ENCODE data around the gene IL1RAPL2.
"Not testable (repeated sequence)": the region's sequence is repeated elsewhere in the genome, so short reads cannot be mapped to it uniquely, and the experiment has no call there.

Gene IL1RAPL2

GRCh38 chrX:104795804-104796203, 229.8 kb downstream of the IL1RAPL2 start:
- DNase-seq (ENCODE audit: low spot score in 2 of 2) (no peak), ATAC-seq (replicated peaks; ENCODE audit: extremely low read depth, poor library complexity, severe bottlenecking) (no peak)
- Mint-ChIP-seq H3K27ac (ENCODE audit: low read depth) (no peak overlapping the region), H3K36me3 (ENCODE audit: insufficient read depth) (no peaks in the 10 kb centered on the region), H3K27me3 (no peaks in the 10 kb centered on the region), H3K4me1 (no peaks in the 10 kb centered on the region), H3K4me3 (no peak overlapping the region), H3K9me3 (no peaks in the 10 kb centered on the region)

GRCh38 chrX:104803219-104803618, 237.2 kb downstream of the IL1RAPL2 start:
- Mint-ChIP-seq H3K4me1 (no peaks in the 10 kb centered on the region), H3K27ac (ENCODE audit: low read depth) (no peak overlapping the region), H3K27me3 (no peaks in the 10 kb centered on the region), H3K9me3 (peaks cover under 1% of the 10 kb centered on the region), H3K36me3 (ENCODE audit: insufficient read depth) (no peaks in the 10 kb centered on the region), H3K4me3 (no peak overlapping the region)
- ATAC-seq (replicated peaks; ENCODE audit: extremely low read depth, poor library complexity, severe bottlenecking) (no peak), DNase-seq (ENCODE audit: low spot score in 2 of 2) (no peak)

DNA sequence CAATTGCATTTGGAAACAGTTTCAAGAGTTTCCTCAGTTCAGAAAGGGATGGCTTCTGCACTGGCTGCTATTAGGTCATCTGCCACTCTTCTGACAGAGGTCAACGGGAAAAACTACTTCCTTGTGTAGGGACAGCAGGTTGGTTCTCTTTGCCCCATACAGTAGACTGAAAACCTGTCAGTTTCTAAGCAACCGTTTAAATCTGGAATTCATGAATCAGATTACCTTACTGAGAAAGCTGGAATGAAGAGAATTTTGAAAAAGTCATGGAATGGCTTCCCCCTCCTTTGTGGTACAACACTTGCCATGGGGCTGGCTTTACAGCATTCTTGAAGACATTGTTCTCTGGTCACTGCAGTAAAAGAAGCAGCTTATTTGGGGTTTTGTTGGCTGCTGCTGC, 240.3 kb downstream of the IL1RAPL2 start:
- Mint-ChIP-seq H3K27me3 (no peaks in the 10 kb centered on the region), H3K4me1 (no peaks in the 10 kb centered on the region), H3K27ac (ENCODE audit: low read depth) (no peak overlapping the region), H3K9me3 (peaks cover 6% of the 10 kb centered on the region), H3K4me3 (no peak overlapping the region), H3K36me3 (ENCODE audit: insufficient read depth) (no peaks in the 10 kb centered on the region)
- ATAC-seq (replicated peaks; ENCODE audit: extremely low read depth, poor library complexity, severe bottlenecking) (no peak), DNase-seq (ENCODE audit: low spot score in 2 of 2) (no peak)

GRCh38 chrX:104833401-104833800, 267.4 kb downstream of the IL1RAPL2 start:
- DNase-seq (ENCODE audit: low spot score in 2 of 2) = no peak
- no peaks in the 10 kb centered on the region for H3K4me1 Mint-ChIP-seq
- H3K27ac Mint-ChIP-seq (ENCODE audit: low read depth) = no peak overlapping the region
- H3K27me3 Mint-ChIP-seq = no peaks in the 10 kb centered on the region
- no peak for ATAC-seq (replicated peaks; ENCODE audit: extremely low read depth, poor library complexity, severe bottlenecking)
- H3K9me3 Mint-ChIP-seq = no peaks in the 10 kb centered on the region
- no peak overlapping the region for H3K4me3 Mint-ChIP-seq
- no peaks in the 10 kb centered on the region for H3K36me3 Mint-ChIP-seq (ENCODE audit: insufficient read depth)

- Mint-ChIP-seq H3K4me3 (no peak overlapping the region), H3K27me3 (no peaks in the 10 kb centered on the region), H3K36me3 (ENCODE audit: insufficient read depth) (no peaks in the 10 kb centered on the region), H3K9me3 (peaks cover 6% of the 10 kb centered on the region), H3K4me1 (no peaks in the 10 kb centered on the region), H3K27ac (ENCODE audit: low read depth) (no peak overlapping the region)
- DNase-seq (ENCODE audit: low spot score in 2 of 2) (no peak), ATAC-seq (replicated peaks; ENCODE audit: extremely low read depth, poor library complexity, severe bottlenecking) (no peak)
Observed at GRCh38 chrX:104842646-104843045, 276.6 kb downstream of the IL1RAPL2 start.

DNA sequence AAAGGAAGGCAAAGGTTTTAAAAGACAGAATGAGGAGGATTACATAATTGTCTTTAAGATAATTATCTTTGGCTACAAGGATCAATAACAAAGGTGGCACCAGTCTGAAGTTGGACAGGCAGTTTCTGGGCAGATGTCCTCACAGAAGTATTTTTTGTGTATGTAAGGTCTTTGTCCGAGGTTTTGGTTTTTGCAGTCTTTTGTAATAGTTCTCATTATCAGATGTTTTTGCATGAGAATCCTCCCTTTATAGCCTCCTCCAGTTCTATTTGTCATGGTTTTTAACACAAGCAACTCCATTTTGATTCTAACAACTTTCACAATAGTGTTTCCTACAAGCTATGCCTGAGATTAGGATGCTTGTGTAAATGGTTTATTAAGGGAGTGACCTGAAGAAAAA, 286.2 kb downstream of the IL1RAPL2 start:
- Mint-ChIP-seq H3K27me3 (no peaks in the 10 kb centered on the region), H3K27ac (ENCODE audit: low read depth) (no peak overlapping the region), H3K9me3 (peaks cover 6% of the 10 kb centered on the region), H3K4me1 (no peaks in the 10 kb centered on the region), H3K4me3 (no peak overlapping the region), H3K36me3 (ENCODE audit: insufficient read depth) (no peaks in the 10 kb centered on the region)
- DNase-seq (ENCODE audit: low spot score in 2 of 2) = no peak
- no peak for ATAC-seq (replicated peaks; ENCODE audit: extremely low read depth, poor library complexity, severe bottlenecking)

DNA sequence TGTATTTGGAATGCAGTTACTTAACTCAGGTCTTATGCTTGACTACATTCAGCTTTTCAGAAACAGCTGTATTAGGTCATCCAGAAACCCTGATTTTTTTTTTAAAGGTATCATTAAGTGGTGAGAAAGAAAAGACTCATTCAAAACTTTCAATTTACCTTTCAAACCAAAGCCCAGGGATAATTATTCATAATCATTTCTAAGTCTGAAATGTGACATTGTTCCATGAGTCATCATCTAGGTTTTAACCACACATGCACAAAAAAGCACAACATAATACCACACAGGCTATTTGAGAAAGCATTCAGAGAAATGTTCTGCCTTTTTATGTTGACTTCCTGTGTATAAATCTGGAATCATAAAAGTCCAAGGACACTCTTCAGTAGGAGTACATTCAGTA, 288.2 kb downstream of the IL1RAPL2 start:
- DNase-seq (ENCODE audit: low spot score in 2 of 2) = no peak
- no peak overlapping the region for H3K27ac Mint-ChIP-seq (ENCODE audit: low read depth)
- H3K4me3 Mint-ChIP-seq = no peak overlapping the region
- ATAC-seq (replicated peaks; ENCODE audit: extremely low read depth, poor library complexity, severe bottlenecking) = no peak
- H3K9me3 Mint-ChIP-seq = peaks cover 6% of the 10 kb centered on the region
- no peaks in the 10 kb centered on the region for H3K36me3 Mint-ChIP-seq (ENCODE audit: insufficient read depth)
- H3K27me3 Mint-ChIP-seq = no peaks in the 10 kb centered on the region
- H3K4me1 Mint-ChIP-seq = no peaks in the 10 kb centered on the region

- H3K36me3 Mint-ChIP-seq (ENCODE audit: insufficient read depth) = no peaks in the 10 kb centered on the region
- H3K4me3 Mint-ChIP-seq = no peak overlapping the region
- no peaks in the 10 kb centered on the region for H3K27me3 Mint-ChIP-seq
- DNase-seq (ENCODE audit: low spot score in 2 of 2) (no peak), ATAC-seq (replicated peaks; ENCODE audit: extremely low read depth, poor library complexity, severe bottlenecking) (no peak)
- no peaks in the 10 kb centered on the region for H3K4me1 Mint-ChIP-seq
- peaks cover 6% of the 10 kb centered on the region for H3K9me3 Mint-ChIP-seq
- no peak overlapping the region for H3K27ac Mint-ChIP-seq (ENCODE audit: low read depth)
Observed at GRCh38 chrX:104854790-104855340, 288.9 kb downstream of the IL1RAPL2 start.

DNA sequence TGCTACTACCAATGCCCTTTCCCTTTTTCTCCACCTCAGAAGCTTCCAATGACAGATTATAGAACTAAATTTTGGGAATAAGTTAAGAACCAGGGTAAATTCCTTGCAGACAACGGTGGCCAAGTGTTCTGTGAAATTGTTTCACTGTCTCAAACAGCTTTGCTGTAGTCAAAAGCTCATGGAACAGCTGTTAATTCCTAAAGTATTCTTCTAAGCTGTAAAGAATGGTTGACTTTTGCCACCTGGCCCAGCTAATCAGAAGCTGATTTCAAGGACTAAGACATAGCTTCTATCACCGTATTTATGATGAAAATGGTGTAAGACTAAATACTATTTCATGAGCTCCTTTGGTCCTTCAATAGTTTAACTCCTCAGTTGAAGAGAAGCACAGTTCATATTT, 297.5 kb downstream of the IL1RAPL2 start:
- ATAC-seq (replicated peaks; ENCODE audit: extremely low read depth, poor library complexity, severe bottlenecking) = no peak
- Mint-ChIP-seq H3K27ac (ENCODE audit: low read depth) (no peak overlapping the region), H3K4me1 (no peaks in the 10 kb centered on the region), H3K9me3 (no peaks in the 10 kb centered on the region), H3K27me3 (no peaks in the 10 kb centered on the region), H3K4me3 (no peak overlapping the region), H3K36me3 (ENCODE audit: insufficient read depth) (no peaks in the 10 kb centered on the region)
- DNase-seq (ENCODE audit: low spot score in 2 of 2) = no peak

DNA sequence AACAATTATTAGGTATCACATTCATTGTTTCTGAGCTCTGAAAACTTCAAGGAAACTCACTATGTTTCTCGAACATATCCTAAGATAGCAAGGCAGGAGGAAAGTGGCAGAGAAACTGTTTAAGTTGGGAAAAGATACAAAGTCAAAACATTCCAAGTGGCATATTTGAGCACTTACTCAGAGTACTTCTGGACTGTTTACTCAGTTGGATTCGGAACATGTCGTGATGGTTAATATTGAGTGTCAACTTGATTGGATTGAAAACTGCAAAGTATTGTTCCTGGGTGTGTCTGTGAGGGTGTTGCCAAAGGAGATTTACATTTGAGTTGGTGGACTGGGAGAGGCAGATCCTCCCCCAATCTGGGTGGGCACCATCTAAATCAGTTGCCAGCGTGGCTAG, 298.3 kb downstream of the IL1RAPL2 start:
- no peak overlapping the region for H3K27ac Mint-ChIP-seq (ENCODE audit: low read depth)
- no peak for ATAC-seq (replicated peaks; ENCODE audit: extremely low read depth, poor library complexity, severe bottlenecking)

GRCh38 chrX:104877504-104877903, 311.5 kb downstream of the IL1RAPL2 start:
- no peak for ATAC-seq (replicated peaks; ENCODE audit: extremely low read depth, poor library complexity, severe bottlenecking)
- H3K36me3 Mint-ChIP-seq (ENCODE audit: insufficient read depth) = no peaks in the 10 kb centered on the region
- H3K27ac Mint-ChIP-seq (ENCODE audit: low read depth) = no peak overlapping the region
- no peak for DNase-seq (ENCODE audit: low spot score in 2 of 2)
- no peaks in the 10 kb centered on the region for H3K9me3 Mint-ChIP-seq
- H3K4me3 Mint-ChIP-seq = no peak overlapping the region
- H3K4me1 Mint-ChIP-seq = no peaks in the 10 kb centered on the region
- no peaks in the 10 kb centered on the region for H3K27me3 Mint-ChIP-seq

More for the DNA sequence above, 298.3 kb downstream of the IL1RAPL2 start:
- Mint-ChIP-seq H3K9me3 (no peaks in the 10 kb centered on the region), H3K4me1 (no peaks in the 10 kb centered on the region), H3K27me3 (no peaks in the 10 kb centered on the region), H3K4me3 (no peak overlapping the region), H3K36me3 (ENCODE audit: insufficient read depth) (no peaks in the 10 kb centered on the region)
- no peak for DNase-seq (ENCODE audit: low spot score in 2 of 2)

- DNase-seq (ENCODE audit: low spot score in 2 of 2) = no peak
- Mint-ChIP-seq H3K36me3 (ENCODE audit: insufficient read depth) (no peaks in the 10 kb centered on the region), H3K9me3 (no peaks in the 10 kb centered on the region), H3K27ac (ENCODE audit: low read depth) (no peak overlapping the region), H3K27me3 (no peaks in the 10 kb centered on the region), H3K4me1 (no peaks in the 10 kb centered on the region), H3K4me3 (no peak overlapping the region)
- no peak for ATAC-seq (replicated peaks; ENCODE audit: extremely low read depth, poor library complexity, severe bottlenecking)
Observed at GRCh38 chrX:104902070-104902469, 336.1 kb downstream of the IL1RAPL2 start.

- H3K9me3 Mint-ChIP-seq; DNase-seq (ENCODE audit: low spot score in 2 of 2); H3K36me3 Mint-ChIP-seq (ENCODE audit: insufficient read depth); H3K27me3 Mint-ChIP-seq; H3K4me1 Mint-ChIP-seq; ATAC-seq (replicated peaks; ENCODE audit: extremely low read depth, poor library complexity, severe bottlenecking): not testable (repeated sequence)
- peak overlapping the region; percentile 63 for H3K4me3 Mint-ChIP-seq
- peak overlapping the region; percentile 38 for H3K27ac Mint-ChIP-seq (ENCODE audit: low read depth)
Observed at GRCh38 chrX:104909694-104910093, 343.7 kb downstream of the IL1RAPL2 start.

DNA sequence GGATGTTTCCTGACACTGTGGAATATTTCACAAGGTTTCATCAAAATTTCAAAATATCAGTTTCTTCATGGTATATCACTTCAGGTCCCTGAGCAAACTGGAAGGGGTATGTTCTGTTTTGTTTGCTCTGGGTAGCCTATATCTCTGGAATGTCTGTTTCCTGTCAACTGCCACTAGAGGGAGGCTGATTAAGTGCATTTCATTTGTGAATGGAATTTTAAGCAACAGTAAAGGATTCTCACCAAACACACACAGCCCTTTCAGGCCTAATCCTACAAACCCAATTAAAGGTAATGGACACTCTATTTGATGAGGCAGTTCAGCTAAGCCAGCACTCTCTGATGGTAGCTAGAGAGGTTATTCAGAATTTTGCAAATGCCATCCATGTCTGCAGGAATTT, 347.3 kb downstream of the IL1RAPL2 start:
- H3K4me1 Mint-ChIP-seq = no peaks in the 10 kb centered on the region
- H3K4me3 Mint-ChIP-seq = no peak overlapping the region
- no peaks in the 10 kb centered on the region for H3K27me3 Mint-ChIP-seq
- H3K27ac Mint-ChIP-seq (ENCODE audit: low read depth) = no peak overlapping the region
- DNase-seq (ENCODE audit: low spot score in 2 of 2) = no peak
- H3K9me3 Mint-ChIP-seq = no peaks in the 10 kb centered on the region
- H3K36me3 Mint-ChIP-seq (ENCODE audit: insufficient read depth) = no peaks in the 10 kb centered on the region
- ATAC-seq (replicated peaks; ENCODE audit: extremely low read depth, poor library complexity, severe bottlenecking) = no peak
